Measurements from ENCODE around the gene SGK1. TPM values are rescaled to one million over a fixed set of nuclear protein-coding genes. Genes with fewer than 3 reads are reported as not detected.
"Not testable (repeated sequence)": the region's sequence is repeated elsewhere in the genome, so short reads cannot be mapped to it uniquely, and the experiment has no call there.

Gene SGK1
- total RNA-seq, 4 donors from 2014 or later, result 172 to 1,533 (median 978) TPM

DNA sequence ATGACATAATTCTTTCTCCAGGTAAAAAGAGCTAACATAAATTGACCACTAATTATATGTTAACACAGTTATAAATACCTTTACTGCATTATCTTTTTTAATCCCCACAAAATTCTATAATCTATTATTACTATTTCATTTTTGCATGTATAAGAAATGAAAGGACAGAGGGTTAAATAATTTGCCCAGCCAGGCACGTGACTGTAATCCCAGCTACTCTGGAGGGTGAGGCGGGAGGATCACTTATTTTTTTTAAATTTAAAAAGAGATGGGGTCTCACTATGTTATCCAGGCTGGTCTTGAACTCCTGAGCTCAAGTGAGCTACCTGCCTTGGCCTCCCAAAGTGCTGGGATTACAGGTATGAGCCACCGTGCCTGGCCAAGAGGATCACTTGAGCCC lies 121.9 kb downstream of the SGK1 start:
- H3K4me3 ChIP-seq, result no peak overlapping the region
- no peak for DNase-seq
- H3K27me3 ChIP-seq, result no peaks in the 10 kb centered on the region
- no peak overlapping the region for H3K27ac ChIP-seq
- no peaks in the 10 kb centered on the region for H3K4me1 ChIP-seq
- no peaks in the 10 kb centered on the region for H3K36me3 ChIP-seq
- no peaks in the 10 kb centered on the region for H3K9me3 ChIP-seq
- TF ChIP-seq POLR2A (IDR thresholded peaks at IDR 0.05), result no peak
- TF ChIP-seq, protein P1, sequence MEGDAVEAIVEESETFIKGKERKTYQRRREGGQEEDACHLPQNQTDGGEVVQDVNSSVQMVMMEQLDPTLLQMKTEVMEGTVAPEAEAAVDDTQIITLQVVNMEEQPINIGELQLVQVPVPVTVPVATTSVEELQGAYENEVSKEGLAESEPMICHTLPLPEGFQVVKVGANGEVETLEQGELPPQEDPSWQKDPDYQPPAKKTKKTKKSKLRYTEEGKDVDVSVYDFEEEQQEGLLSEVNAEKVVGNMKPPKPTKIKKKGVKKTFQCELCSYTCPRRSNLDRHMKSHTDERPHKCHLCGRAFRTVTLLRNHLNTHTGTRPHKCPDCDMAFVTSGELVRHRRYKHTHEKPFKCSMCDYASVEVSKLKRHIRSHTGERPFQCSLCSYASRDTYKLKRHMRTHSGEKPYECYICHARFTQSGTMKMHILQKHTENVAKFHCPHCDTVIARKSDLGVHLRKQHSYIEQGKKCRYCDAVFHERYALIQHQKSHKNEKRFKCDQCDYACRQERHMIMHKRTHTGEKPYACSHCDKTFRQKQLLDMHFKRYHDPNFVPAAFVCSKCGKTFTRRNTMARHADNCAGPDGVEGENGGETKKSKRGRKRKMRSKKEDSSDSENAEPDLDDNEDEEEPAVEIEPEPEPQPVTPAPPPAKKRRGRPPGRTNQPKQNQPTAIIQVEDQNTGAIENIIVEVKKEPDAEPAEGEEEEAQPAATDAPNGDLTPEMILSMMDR (IDR thresholded peaks at IDR 0.05), result no peak

DNA sequence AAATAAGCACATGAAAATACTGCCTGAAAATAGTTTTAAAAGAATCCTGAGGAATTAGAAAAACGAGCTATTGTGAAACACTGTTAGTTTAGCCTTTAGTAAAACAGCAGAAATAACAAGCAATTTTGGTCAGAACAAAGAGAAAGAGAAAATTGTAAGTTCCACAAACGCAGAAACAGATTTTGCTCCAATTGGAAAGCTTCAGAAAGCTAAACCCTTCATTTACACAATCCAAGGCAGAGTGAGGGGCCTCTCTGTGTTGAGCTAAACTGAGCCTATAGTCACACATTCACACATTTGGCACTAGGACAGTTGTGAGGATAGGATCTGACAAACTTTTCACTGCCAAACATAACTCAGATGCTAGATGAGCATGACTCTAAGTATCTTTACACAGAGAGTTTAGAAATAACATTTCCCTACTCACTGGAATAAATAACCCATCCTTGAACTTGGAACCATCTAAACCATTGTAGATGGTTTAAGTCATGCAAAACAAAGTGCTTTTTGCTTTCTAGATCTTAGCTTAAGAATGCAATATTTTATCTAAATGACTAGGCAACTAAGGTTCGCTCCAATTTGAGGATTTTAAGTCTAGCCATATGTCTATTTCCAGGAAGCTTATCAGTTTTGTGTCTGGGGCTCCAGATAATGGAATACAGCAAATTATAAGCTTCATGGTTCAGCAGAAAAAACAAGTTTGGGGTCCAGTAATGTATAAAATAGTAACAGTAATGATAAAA lies 122.6 kb downstream of the SGK1 start:
- H3K36me3 ChIP-seq, result no peaks in the 10 kb centered on the region
- no peak for DNase-seq
- TF ChIP-seq POLR2A (IDR thresholded peaks at IDR 0.05), result no peak
- TF ChIP-seq, protein P1 (IDR thresholded peaks at IDR 0.05), result no peak
- H3K4me1 ChIP-seq, result no peaks in the 10 kb centered on the region
- H3K4me3 ChIP-seq, result no peak overlapping the region
- no peak overlapping the region for H3K27ac ChIP-seq
- H3K27me3 ChIP-seq, result no peaks in the 10 kb centered on the region
- H3K9me3 ChIP-seq, result no peaks in the 10 kb centered on the region

DNA sequence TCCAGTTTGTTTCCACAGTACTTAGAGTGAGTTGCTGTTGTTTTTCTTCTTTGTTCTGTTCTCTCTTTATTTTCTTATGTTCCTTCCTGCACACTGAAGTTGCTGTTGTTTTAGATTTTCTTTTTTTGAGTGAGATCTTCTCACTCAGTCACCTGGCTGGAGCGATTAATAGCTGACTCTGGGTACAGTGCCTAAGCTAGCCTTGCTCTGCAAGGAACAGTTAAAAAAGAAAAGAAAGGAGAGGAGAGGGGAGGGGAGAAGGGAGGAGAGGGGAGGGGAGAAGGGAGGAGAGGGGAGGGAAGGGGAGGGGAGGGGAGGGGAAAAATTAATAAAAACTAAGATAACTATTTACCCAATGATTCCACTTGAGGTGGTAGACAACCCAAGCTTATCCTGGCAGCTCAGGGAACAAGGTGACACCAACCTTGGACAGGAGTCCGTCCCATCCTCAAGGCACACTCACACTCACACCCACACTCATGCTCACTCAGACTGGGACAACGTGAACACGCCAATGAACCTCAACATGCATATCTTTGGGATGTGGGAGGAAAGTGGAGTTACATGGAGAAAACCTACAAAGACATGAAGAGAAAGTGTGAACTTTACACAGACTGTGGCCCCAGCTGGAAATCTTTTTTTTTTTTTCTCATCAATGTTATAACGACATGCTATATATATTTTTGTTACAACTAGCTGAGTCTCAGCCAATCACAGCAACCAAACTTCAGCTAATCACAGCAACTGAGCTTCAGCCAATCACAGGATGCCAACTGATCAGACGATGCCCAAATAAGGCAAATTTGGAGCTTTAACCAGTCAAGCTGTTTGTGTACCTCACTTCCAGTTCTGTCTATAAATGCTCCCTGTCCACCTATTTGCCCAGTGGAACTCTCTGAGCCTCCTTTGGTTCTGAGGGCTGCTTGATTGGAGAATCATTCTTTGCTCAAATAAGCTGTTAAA lies 124.1 kb downstream of the SGK1 start:
- no peak for TF ChIP-seq POLR2A (IDR thresholded peaks at IDR 0.05)
- TF ChIP-seq, protein P1 (IDR thresholded peaks at IDR 0.05), result no peak
- Histone ChIP-seq H3K9me3 (no peaks in the 10 kb centered on the region), H3K27me3 (no peaks in the 10 kb centered on the region), H3K4me1 (no peaks in the 10 kb centered on the region), H3K36me3 (no peaks in the 10 kb centered on the region), H3K4me3 (no peak overlapping the region), H3K27ac (no peak overlapping the region)
- no peak for DNase-seq

DNA sequence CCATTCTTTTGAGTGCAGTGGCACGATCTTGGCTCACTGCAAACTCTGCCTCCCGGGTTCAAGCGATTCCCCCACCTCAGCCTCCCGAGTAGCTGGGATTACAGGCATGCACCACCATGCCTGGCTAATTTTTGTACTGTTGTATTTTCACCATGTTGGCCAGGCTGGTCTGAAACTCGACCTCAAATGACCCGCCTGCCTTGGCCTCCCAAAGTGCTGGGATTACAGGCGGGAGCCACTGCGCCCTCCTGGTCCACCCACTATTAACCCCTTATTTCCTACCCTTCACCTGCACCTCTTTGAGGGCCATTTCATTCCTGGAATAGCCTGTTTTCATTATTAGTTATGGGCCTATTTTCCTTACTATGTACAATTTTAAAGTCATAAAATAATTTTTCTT lies 125.3 kb downstream of the SGK1 start:
- H3K27ac ChIP-seq, result not testable (repeated sequence)

DNA sequence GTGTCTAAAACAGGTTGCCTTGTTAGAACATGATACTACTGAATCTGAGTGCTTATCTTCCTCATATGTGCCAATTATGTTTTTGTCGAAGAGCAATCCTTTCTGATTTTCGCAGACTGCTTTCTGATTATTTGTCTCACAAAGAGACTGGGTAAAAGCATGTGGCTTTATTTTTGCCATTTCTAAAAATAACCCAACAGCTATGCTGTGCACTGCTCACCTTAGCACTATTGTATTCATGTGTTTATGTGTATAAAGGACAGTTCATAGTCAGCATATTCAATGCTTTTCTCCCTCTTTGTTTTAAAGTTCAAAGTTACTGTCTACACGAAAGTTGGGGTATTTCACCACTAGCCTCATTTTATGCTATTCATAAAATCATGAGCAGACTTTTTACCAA lies 127.0 kb downstream of the SGK1 start:
- Histone ChIP-seq H3K36me3 (no peaks in the 10 kb centered on the region), H3K9me3 (no peaks in the 10 kb centered on the region), H3K27ac (no peak overlapping the region), H3K4me3 (no peak overlapping the region), H3K4me1 (no peaks in the 10 kb centered on the region), H3K27me3 (no peaks in the 10 kb centered on the region)
- TF ChIP-seq, protein P1 (IDR thresholded peaks at IDR 0.05), result no peak
- no peak for DNase-seq

More for the DNA sequence above, 125.3 kb downstream of the SGK1 start:
- H3K9me3 ChIP-seq, H3K36me3 ChIP-seq, H3K27me3 ChIP-seq, DNase-seq, H3K4me3 ChIP-seq, H3K4me1 ChIP-seq: not testable (repeated sequence)

DNA sequence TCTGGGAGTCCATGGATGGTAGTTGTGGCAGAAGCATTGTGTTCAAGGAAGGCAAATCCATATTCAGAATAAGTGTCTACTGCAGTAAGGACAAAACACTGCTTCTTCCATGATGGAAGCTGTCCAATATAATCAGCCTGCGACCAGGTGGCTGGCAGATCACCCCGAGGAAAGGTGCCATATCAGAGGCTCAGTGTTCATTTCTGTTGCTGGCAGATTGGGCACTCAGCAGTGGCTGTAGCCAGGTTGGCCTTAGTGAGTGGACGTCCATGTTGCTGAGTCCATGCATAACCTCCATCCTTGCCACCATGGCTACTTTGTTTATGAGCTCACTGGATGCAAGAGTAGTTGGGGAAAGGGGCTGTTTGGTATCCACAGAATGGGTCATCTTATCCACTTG lies 130.2 kb downstream of the SGK1 start:
- no peak for DNase-seq
- Histone ChIP-seq H3K27ac (no peak overlapping the region), H3K4me1 (no peaks in the 10 kb centered on the region), H3K36me3 (no peaks in the 10 kb centered on the region), H3K27me3 (no peaks in the 10 kb centered on the region), H3K9me3 (no peaks in the 10 kb centered on the region), H3K4me3 (no peak overlapping the region)
- no peak for TF ChIP-seq POLR2A (IDR thresholded peaks at IDR 0.05)
- TF ChIP-seq, protein P1 (IDR thresholded peaks at IDR 0.05), result no peak

Measured in Peyer's patch (tissue), 4 donors.